Hippocampal formation (tissue), 2 donors: ENCODE measurements around the gene NPAS3.

Experiments used
- DNase-seq, 2 donors: peaks; one replicate each; lab custom pipeline; 2025; lab: John Stamatoyannopoulos, UW

NPAS3 gene

GRCh38 chr14:33676891-33677290 lies 738.2 kb downstream of the NPAS3 start:
- no peak for DNase-seq

DNA sequence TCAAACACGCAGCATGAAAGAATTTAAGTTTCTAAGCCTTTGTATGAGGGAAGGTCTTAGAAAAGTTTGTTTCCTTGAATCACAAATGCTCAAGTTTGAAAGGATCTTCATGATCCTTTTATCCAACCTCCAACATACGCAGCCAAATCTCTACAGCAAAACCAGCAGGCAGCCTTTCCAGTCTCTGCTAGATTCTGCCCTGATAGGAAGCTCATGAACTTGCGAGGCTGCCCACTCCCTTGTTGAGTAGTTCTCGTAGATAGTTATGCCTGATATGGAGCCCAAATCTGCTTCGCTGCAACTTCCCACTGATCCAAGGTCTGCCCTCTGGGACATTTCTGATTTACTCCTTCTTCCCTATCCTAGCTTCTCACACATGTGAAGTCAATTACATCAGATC lies 739.3 kb downstream of the NPAS3 start:
- no peak for DNase-seq

- DNase-seq, result no peak
Measured at GRCh38 chr14:33679025-33679424, 740.3 kb downstream of the NPAS3 start.

DNA sequence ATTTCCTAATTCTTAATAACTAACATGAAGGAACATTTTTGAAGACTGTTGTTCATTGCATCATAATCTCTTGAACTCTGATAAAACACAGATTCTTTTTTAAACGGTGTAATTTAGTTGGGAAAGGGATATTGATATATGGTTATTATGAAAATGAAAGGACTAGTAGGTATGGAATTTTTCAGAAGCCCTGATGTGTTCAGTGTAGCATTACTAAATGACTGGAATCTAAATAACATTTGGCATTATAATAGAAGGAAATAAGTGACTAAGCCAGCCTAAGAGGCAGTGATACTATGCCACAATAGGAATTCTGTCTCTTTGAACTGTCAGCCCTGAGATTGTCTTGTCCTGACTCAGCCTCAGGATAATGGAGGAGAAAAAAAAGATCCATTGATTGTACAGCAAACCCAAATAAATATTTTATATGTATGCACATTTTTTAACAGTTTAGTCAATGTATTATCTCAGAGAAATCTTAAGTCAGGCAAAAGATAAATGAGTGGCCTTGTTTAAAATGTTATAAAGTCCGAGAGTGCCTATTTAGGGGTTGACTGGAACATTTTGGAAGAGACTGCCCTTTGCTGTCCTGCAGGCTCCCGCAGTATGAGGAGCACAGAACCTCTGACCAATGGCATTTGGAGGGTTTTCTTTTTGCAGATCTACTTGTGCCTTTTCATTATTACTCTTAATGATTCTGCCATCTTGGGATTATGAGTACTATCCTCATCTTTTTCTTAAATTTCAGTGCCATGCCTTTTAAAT lies 741.0 kb downstream of the NPAS3 start:
- DNase-seq, result no peak

GRCh38 chr14:33680873-33681272 lies 742.2 kb downstream of the NPAS3 start:
- no peak for DNase-seq

DNA sequence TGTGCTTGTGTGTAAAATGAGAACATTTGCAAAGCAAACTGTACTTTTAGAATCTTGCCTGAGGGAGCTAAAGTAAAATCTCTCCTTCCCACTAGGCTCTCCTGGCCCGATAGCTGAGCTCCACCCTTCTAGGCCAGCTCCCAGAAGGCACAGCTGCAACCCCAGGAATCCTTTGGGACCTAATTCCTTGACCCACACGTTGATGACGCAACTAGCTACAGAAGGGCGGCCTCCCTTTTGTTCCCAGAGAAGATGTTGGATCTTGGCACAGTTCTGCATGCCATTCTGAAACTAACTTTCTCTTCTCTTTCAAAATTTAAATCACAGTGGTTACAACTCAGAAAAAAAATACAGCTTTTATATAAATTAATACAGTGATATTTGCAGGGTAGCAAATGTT lies 744.1 kb downstream of the NPAS3 start:
- no peak for DNase-seq

DNA sequence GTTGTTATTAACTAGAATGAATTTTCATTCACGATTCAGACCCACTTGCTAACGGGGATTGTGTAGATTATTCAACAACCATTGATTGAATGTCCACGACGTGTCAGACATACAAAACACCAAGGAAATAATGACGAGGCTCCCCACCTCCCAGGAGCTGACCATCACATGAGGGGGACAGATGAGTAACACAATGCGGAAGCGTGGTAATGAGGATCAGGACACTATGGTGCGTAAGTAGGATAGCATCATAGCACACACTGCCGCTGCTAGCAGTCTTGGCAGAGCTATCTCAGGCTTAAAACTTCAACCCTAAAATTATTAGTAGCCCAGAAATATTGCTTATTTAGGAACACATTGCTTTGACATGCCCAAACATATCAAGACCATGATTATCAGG lies 746.3 kb downstream of the NPAS3 start:
- no peak for DNase-seq

GRCh38 chr14:33685698-33686097 lies 747.0 kb downstream of the NPAS3 start:
- DNase-seq, result no peak

GRCh38 chr14:33686218-33686617 lies 747.5 kb downstream of the NPAS3 start:
- DNase-seq, result no peak

DNA sequence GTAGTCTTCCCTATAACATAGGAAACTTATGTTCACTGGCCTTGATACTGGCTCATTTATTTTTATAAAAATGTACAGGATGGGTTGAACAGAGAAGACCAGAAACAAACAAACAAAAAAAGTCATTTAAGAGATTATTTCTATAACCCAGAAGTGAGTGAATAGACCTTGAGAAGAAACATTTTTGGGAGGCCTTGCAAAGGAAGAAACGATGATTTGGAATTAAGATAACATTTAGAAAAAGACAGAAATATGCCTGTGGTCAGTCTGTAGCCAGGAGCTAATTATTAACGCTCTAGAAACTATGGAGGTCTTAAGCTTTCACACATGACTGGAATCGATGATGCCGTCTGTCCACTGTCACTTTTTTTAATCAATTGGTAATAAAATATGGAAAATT lies 748.2 kb downstream of the NPAS3 start:
- no peak for DNase-seq

- DNase-seq, result no peak
Measured at GRCh38 chr14:33689680-33690079, 751.0 kb downstream of the NPAS3 start.

DNA sequence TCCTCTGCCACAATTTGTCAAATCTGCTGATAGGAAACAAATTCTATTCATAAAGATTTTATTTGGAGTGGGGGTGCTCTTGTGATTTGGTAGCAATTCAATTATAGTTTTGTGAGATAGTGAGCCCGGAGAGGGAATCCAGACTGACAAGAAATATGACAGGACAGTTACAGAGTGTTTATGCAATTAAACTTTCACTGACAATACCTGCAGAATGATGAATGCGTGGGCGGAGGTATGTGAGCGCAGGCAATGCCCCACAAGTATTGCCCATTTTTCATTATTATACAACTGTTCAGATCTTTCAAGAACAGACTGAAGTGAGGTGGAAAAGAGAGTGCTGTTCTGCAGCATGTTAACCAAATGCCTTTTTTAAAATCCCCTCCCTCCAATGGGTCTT lies 753.2 kb downstream of the NPAS3 start:
- no peak for DNase-seq

GRCh38 chr14:33692762-33693161 lies 754.1 kb downstream of the NPAS3 start:
- peak in 1 of 2 donors; percentile 3 for DNase-seq

GRCh38 chr14:33693237-33693636 lies 754.6 kb downstream of the NPAS3 start:
- no peak for DNase-seq

DNA sequence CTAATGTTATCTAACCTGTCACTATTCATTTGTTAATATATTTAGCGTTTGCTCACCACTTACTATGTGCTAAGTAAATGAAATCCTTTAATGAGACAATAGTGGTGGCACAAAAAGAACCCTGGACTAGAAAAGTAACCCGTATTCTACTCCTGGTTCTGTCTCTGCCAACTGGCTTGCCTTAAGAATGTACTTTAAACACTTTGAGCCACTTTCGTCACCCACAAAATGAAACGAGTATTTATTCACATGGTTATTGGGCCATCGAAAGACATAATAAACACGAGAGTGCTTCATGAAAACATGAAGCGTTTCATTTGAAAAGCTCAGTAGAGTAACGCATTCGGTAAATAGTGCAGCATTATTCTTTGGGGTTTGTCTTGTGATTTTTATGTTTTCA lies 757.5 kb downstream of the NPAS3 start:
- no peak for DNase-seq

DNA sequence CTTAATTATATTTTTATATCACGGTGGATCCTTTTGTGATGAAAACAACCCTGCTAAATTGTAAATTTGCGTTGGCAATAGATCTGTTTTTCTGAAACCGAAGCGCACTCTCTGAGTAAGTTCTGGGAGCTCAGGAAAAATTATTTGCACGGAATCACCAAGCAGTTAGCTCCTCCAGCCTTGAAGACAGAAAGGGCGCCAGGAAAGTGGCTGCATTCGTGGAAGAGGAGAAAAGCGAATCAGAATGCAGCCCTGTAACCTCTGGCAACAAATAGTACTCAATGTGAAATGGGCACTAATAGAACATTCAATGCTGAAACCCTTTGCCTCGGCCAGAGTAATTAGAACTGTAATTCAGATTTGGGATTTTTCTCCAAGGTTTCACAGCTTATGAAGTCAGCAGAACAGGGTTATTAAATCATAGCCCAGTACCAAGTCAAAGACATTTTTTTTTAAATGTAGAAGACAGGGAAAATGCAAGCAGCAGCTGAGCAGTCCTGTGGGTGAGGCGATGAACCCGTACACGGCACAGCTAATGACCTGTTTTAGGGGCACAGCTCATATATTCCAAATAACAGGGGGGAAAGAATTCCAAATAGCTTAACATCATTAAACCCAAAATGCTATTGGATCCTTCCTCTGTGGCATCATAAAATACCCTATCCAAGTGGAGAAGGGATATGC lies 760.8 kb downstream of the NPAS3 start:
- DNase-seq, result peak; percentile 15 to 45

DNA sequence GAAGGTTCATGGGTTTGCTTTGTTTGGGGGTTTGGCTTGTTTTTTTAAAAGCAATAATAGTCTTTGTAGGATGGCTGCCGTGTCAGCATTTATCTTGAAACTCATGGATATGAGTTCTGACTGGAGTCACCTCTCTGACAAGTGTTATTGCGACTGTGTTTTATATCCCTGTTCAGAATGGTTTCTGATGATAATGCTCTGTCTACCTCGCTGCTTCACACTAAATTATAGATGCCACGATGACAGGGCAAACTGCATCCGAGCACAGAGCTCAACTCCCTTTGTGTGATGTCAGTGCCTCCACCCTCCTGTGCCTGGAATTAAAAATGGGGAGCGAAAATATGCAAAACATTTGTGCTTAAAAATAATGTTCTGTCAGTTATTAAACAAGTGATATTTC lies 761.4 kb downstream of the NPAS3 start:
- no peak for DNase-seq

DNA sequence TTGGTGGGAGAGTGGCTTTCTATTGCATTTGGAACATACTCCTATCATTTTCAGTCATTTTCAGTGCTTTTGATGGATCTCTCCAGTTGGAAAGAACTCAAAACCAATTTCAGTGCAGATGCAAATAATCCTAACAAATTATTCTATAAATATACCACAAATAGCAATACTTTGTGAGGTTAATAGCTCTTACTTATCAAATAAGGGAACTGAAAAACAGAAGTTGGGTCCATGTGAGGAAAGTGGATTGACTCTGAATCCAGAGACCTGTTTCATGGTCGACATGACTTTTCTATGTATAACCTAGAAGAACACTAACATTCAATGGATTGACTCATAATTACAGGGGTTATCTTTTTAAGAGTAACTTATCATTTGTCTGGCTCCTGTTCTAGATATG lies 763.6 kb downstream of the NPAS3 start:
- no peak for DNase-seq

DNA sequence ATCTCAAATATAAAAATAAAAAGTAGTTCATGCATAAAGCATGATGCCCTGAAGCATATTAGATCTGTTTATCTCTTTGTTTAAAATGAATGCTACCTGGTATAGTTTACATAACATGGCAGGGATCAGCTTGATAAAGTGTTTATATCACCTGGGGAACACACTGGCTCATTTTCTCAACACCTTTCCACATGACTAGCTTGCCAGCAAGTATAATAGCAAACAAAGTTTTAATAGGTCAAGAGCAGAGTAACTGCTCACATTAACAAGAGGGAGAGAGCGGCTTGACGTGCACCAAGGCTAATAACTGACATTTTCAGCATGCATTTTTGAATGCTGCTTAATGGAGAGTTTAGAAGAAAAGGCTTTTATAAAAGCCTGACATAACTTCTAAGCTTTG lies 765.8 kb downstream of the NPAS3 start:
- no peak for DNase-seq

DNA sequence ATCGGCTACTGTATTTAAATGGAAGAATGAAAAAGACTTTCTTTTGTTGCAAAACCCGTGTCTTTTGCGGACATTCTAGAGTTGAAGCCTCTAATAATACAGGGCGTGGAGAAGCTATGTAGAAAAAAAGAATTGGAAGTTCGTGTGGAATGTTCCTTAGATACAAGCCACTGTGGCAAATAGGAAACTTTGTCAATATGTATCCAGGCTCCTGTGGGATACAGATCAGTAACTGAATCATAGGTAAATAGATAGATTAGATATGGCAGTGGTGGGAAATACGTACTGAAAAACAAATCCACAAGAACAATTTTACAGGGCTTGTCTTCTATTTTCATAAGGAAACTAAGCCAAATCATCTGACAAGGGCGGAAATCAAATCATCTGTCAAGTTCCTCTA lies 766.8 kb downstream of the NPAS3 start:
- DNase-seq, result no peak

- no peak for DNase-seq
Measured at GRCh38 chr14:33707716-33708115, 769.0 kb downstream of the NPAS3 start.

- no peak for DNase-seq
Measured at GRCh38 chr14:33709283-33709682, 770.6 kb downstream of the NPAS3 start.

DNA sequence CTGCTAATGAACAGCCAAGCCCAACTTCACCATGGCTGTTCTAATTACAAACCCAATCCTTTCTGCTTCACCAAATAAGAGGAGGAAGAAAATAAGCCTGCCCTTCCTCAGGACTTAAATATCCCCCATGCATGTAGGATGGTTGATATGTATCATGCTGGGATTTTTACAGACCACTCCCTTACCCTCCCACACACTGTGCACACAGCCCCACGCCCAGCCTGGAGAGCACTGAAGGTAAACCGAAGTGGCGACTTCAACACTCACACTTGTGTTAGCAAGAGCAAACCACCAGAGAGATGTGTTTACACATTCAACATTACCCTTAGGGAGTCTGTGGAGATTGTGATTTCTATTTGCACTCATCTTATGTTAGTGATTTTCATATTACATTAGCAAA lies 771.0 kb downstream of the NPAS3 start:
- DNase-seq, result no peak

DNA sequence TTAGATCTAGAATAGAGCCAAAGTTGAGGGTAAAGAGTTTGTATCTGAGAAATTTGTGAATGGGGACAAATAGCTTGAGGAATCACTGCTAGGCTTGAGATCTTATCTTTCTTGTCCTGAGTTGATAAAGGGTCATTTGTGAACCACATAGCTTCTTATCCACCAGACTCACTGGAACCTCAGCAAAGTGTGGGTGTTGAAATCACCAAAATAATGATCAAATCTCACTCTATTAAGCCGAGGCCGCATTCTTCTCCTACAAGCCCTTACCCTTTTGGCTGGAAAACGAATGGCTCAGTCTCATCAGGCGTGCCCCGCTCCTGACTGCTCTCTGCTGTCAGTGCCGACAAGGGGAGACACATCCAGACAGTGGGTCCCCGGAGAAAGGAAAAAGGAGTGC lies 771.6 kb downstream of the NPAS3 start:
- DNase-seq, result no peak
